Measurements from ENCODE around the gene GALNS.

GRCh38 chr16:88842806-88843205 is 13.9 kb downstream of the GALNS start:
- no peak for TF ChIP-seq CTCF (IDR thresholded peaks at IDR 0.05)
- no peak for TF ChIP-seq POLR2AphosphoS5 (IDR thresholded peaks at IDR 0.05)
- no peak for TF ChIP-seq POLR2A (IDR thresholded peaks at IDR 0.05)
- no peak for TF ChIP-seq EP300 (IDR thresholded peaks at IDR 0.05)
